HEK293 (cell line): ENCODE data around the gene CPNE1.

Experiments used
- CTCF ChIP-seq: fragments of 450-650 bp; formaldehyde crosslinking; IDR thresholded peaks from 2 replicates; pipeline ENCODE4 v1.5.1; 2016; ENCODE audit warnings: missing biosample characterization, missing genetic modification characterization
- GFI1B ChIP-seq: fragments of 450-650 bp; formaldehyde crosslinking; IDR thresholded peaks from 2 replicates; pipeline ENCODE4 v1.5.1; 2016; ENCODE audit warnings: missing biosample characterization, missing genetic modification characterization
- SALL2 ChIP-seq: fragments of 450-650 bp; formaldehyde crosslinking; IDR thresholded peaks from 2 replicates; pipeline ENCODE4 v1.5.0; 2017; ENCODE audit warnings: missing biosample characterization, mild to moderate bottlenecking, missing genetic modification characterization, borderline replicate concordance
- SCRT2 ChIP-seq: fragments of 450-650 bp; formaldehyde crosslinking; IDR thresholded peaks from 2 replicates; pipeline ENCODE4 v1.5.1; 2016; ENCODE audit warnings: missing biosample characterization, missing genetic modification characterization
- ZNF175 ChIP-seq: fragments of 450-650 bp; formaldehyde crosslinking; IDR thresholded peaks from 2 replicates; pipeline ENCODE4 v1.5.1; 2016; ENCODE audit warnings: missing biosample characterization, missing genetic modification characterization
- ZNF292 ChIP-seq: fragments of 450-650 bp; formaldehyde crosslinking; IDR thresholded peaks from 2 replicates; pipeline ENCODE4 v1.5.1; 2016; ENCODE audit warnings: low read depth, missing biosample characterization, missing genetic modification characterization, borderline replicate concordance
- ZNF777 ChIP-seq: fragments of 450-650 bp; formaldehyde crosslinking; IDR thresholded peaks from 2 replicates; pipeline ENCODE4 v1.5.1; 2017; ENCODE audit warnings: missing biosample characterization, missing genetic modification characterization, borderline replicate concordance
- TF ChIP-seq, protein P1 (sequence below): sonication (generic); formaldehyde crosslinking; IDR thresholded peaks from 2 replicates; pipeline ENCODE4 v1.8.1; 2022; ENCODE audit warnings: mild to moderate bottlenecking, moderate library complexity, missing genetic modification reagents

- TF ChIP-seq SCRT2 (tag by site-specific recombination) (no peak), ZNF175 (tag by site-specific recombination) (no peak), CTCF (tag by site-specific recombination) (no peak), GFI1B (no peak), ZNF777 (tag by site-specific recombination) (no peak), SALL2 (tag by site-specific recombination) (no peak), ZNF292 (tag by site-specific recombination) (no peak)
- TF ChIP-seq, protein P1, sequence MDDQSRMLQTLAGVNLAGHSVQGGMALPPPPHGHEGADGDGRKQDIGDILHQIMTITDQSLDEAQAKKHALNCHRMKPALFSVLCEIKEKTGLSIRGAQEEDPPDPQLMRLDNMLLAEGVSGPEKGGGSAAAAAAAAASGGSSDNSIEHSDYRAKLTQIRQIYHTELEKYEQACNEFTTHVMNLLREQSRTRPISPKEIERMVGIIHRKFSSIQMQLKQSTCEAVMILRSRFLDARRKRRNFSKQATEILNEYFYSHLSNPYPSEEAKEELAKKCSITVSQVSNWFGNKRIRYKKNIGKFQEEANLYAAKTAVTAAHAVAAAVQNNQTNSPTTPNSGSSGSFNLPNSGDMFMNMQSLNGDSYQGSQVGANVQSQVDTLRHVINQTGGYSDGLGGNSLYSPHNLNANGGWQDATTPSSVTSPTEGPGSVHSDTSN (CRISPR knock-in tag): no peak
Observed at GRCh38 chr20:35653430-35653734, 11.3 kb downstream of the CPNE1 start.
